ENCODE measurements around the gene MAP3K13.

- no peak for TF ChIP-seq CTCF (conservative IDR thresholded peaks at IDR 0.05; ENCODE audit: low read depth, low read length)
- no peak for TF ChIP-seq EZH2phosphoT487 (IDR thresholded peaks at IDR 0.05; ENCODE audit: borderline replicate concordance, low read length)
- no peak for TF ChIP-seq EZH2 (IDR thresholded peaks at IDR 0.05; ENCODE audit: low read length, unreplicated experiment)
Observed at GRCh38 chr3:185399737-185400667, 37.1 kb downstream of the MAP3K13 start.
